SU-DHL-6 (cell line): ENCODE measurements around the gene PHACTR3.

Experiments
- H2AFZ ChIP-seq: fragments of 200-600 bp; sonication (generic); 2 replicates; pipeline ENCODE4 v1.6.1; 2014; ENCODE audit warnings: low read depth, mild to moderate bottlenecking, moderate library complexity, mixed read lengths, antibody characterized with exemption, low read length; ENCODE audit not compliant: severe bottlenecking
- H3F3A ChIP-seq: fragments of 200-600 bp; shearing (Covaris generic); 2 replicates; pipeline ENCODE4 v1.6.0; 2016; ENCODE audit warnings: antibody characterized with exemption, mild to moderate bottlenecking; ENCODE audit not compliant: insufficient read depth
- H3K27ac ChIP-seq: fragments of 200-600 bp; sonication (generic); 2 replicates; pipeline ENCODE4 v1.5.1; 2016; ENCODE audit warnings: low read depth, mild to moderate bottlenecking, low read length, moderate library complexity, mixed read lengths
- H3K27me3 ChIP-seq: fragments of 200-600 bp; sonication (generic), shearing (Covaris generic); 2 replicates; pipeline ENCODE4 v1.6.0; 2014; ENCODE audit warnings: mild to moderate bottlenecking, low read length
- H3K36me3 ChIP-seq: fragments of 200-600 bp; sonication (generic); 2 replicates; pipeline ENCODE4 v1.6.1; 2014; ENCODE audit warnings: mild to moderate bottlenecking, low read length, mixed read lengths
- H3K4me2 ChIP-seq: fragments of 300-600, 200-600 bp; shearing (Covaris generic), sonication (generic); 2 replicates; pipeline ENCODE4 v1.6.0; 2014; ENCODE audit warnings: low read length, low read depth, mild to moderate bottlenecking; ENCODE audit not compliant: poor library complexity, severe bottlenecking
- H3K4me3 ChIP-seq: fragments of 200-600 bp; sonication (generic); 2 replicates; pipeline ENCODE4 v1.5.1; 2014; ENCODE audit warnings: antibody characterized with exemption, low read length, mild to moderate bottlenecking, mixed read lengths; ENCODE audit not compliant: insufficient read depth, poor library complexity, severe bottlenecking
- H3K79me2 ChIP-seq: fragments of 200-600 bp; sonication (generic); 2 replicates; pipeline ENCODE4 v1.6.1; 2014; ENCODE audit warnings: mild to moderate bottlenecking, low read length, moderate library complexity; ENCODE audit not compliant: insufficient read depth
- H3K9ac ChIP-seq: fragments of 200-600 bp; sonication (generic); 2 replicates; pipeline ENCODE4 v1.7.0; 2014; ENCODE audit warnings: mild to moderate bottlenecking, low read length
- H3K9me2 ChIP-seq: fragments of 200-600 bp; sonication (generic); replicated peaks from 2 replicates; pipeline ENCODE4 v1.6.1; 2014; ENCODE audit warnings: low read length; ENCODE audit not compliant: insufficient read depth
- H3K9me3 ChIP-seq: fragments of 200-600 bp; sonication (generic); 2 replicates; pipeline ENCODE4 v1.6.1; 2014; ENCODE audit warnings: low read length, mixed read lengths; ENCODE audit not compliant: insufficient read depth
- H4K20me1 ChIP-seq: fragments of 200-600 bp; sonication (generic); 2 replicates; pipeline ENCODE4 v1.6.1; 2014; ENCODE audit warnings: low read depth, mild to moderate bottlenecking, antibody characterized with exemption, low read length, moderate library complexity, mixed read lengths
- EZH2phosphoT487 ChIP-seq: fragments of 200-600 bp; sonication (generic), shearing (Covaris generic); conservative IDR thresholded peaks from 2 replicates; pipeline ENCODE4 v1.6.1; 2018; ENCODE audit warnings: mild to moderate bottlenecking, antibody characterized with exemption, low read length, moderate library complexity, mixed read lengths
- TF ChIP-seq, protein P1 (sequence below): fragments of 200-600 bp; sonication (generic); IDR thresholded peaks from one replicate; pipeline ENCODE4 v1.5.1; 2017; ENCODE audit warnings: antibody characterized with exemption, mild to moderate bottlenecking, low read length, moderate library complexity; ENCODE audit not compliant: insufficient read depth, poor library complexity, severe bottlenecking

The PHACTR3 gene

DNA sequence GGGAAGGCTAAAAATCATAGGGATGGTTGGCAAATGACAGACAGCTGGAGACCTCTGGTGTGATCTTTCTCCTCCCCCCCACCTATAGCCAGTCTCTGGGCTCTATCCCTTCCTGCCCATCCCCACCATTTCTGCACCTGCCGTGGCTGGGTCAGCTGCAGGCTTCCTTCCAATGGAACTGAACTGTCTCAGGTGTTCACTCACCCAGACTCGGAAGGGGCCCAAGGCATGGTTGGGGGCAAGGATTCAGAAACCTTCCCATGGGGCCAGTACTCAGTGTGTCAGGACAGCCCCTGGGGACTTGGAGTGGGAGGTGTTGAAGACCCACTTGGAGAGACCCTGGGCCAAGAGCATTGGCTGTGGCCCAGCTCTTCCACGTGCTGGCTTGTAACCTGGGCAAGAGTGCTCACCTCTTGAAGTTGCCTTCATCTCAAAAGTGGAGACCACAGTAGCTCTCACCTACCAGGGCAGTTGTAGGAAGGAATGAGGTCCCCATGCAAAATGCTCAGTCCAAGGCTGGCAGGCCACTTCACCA lies 1.7 kb upstream of the PHACTR3 start:
- no peak overlapping the region for H3K27ac ChIP-seq
- no peak overlapping the region for H2AFZ ChIP-seq
- H3K9me3 ChIP-seq = no peaks in the 10 kb centered on the region
- no peaks in the 10 kb centered on the region for H3F3A ChIP-seq
- no peak overlapping the region for H3K4me2 ChIP-seq
- no peaks in the 10 kb centered on the region for H3K27me3 ChIP-seq
- H4K20me1 ChIP-seq = no peaks in the 10 kb centered on the region
- no peaks in the 10 kb centered on the region for H3K79me2 ChIP-seq
- no peaks in the 10 kb centered on the region for H3K36me3 ChIP-seq
- H3K9me2 ChIP-seq = no peaks in the 10 kb centered on the region
- no peak overlapping the region for H3K9ac ChIP-seq
- H3K4me3 ChIP-seq = no peak overlapping the region
- TF ChIP-seq, protein P1, sequence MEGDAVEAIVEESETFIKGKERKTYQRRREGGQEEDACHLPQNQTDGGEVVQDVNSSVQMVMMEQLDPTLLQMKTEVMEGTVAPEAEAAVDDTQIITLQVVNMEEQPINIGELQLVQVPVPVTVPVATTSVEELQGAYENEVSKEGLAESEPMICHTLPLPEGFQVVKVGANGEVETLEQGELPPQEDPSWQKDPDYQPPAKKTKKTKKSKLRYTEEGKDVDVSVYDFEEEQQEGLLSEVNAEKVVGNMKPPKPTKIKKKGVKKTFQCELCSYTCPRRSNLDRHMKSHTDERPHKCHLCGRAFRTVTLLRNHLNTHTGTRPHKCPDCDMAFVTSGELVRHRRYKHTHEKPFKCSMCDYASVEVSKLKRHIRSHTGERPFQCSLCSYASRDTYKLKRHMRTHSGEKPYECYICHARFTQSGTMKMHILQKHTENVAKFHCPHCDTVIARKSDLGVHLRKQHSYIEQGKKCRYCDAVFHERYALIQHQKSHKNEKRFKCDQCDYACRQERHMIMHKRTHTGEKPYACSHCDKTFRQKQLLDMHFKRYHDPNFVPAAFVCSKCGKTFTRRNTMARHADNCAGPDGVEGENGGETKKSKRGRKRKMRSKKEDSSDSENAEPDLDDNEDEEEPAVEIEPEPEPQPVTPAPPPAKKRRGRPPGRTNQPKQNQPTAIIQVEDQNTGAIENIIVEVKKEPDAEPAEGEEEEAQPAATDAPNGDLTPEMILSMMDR = no peak
- no peak for TF ChIP-seq EZH2phosphoT487

DNA sequence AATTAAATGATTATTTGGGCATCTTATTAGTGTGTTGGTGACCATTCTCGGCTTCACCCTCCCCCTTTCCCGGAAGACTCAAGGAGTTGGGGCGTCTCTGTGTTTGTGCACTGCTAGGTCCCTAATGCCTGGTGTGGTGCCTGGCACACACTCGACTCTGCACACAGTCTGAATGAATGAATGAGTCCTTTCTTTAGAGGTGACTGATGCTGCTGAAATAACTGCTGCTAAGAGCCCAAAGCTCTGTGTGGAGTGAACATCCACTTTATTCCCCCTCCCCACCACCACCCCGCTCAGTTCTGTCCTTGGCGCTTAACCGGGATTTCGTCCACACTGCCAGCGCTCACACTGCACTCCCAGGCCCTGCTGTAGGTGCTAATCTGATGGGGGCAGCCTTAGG lies 1.2 kb upstream of the PHACTR3 start:
- Histone ChIP-seq H3K36me3 (no peaks in the 10 kb centered on the region), H3F3A (no peaks in the 10 kb centered on the region), H3K4me2 (no peak overlapping the region), H2AFZ (no peak overlapping the region), H3K27me3 (no peaks in the 10 kb centered on the region), H3K9me3 (no peaks in the 10 kb centered on the region), H3K79me2 (no peaks in the 10 kb centered on the region), H3K9me2 (no peaks in the 10 kb centered on the region), H3K27ac (no peak overlapping the region), H3K9ac (no peak overlapping the region), H4K20me1 (no peaks in the 10 kb centered on the region), H3K4me3 (no peak overlapping the region)
- TF ChIP-seq, protein P1 = no peak
- no peak for TF ChIP-seq EZH2phosphoT487

DNA sequence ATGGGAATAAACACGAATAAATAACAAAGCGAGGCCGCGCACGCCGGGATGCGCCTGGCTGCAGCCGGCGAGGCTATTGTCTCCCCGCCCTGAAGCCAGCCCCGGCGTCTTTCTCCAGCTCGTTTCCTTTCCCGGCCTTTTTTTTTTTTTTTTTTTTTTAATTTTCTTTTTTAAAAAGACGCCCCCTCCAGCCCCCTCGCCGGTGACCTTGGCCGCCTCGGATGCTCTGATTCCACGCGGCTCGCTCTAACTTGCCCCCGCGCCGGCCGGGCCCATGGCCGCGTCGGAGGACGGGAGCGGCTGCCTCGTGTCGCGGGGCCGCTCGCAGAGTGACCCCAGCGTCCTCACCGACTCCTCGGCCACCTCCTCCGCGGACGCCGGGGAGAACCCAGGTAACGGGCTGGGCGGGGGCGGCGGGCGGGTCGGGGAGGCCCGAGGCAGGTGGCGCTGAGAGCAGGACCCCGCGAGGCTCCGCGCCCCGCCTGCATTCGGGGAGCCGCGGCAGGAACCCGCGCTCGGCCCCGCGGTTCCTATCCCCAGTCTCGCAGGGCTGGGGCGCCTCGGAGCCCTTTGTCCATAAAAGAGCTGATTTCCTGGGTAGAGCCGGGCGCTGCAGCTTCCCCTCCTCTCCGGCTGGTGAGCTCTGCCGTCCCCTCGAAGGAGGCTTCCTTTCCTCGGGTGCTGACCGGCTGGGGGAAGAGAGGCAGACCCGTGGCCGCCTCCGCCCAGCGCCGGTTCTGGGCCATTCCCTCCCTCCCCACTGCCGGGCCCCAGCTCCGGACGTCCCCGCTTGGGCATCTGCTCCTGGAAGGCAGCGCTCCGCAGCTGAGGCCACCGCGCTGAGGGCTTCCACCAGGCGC lies 631 bp downstream of the PHACTR3 start:
- H4K20me1 ChIP-seq = no peaks in the 10 kb centered on the region
- H3K9me2 ChIP-seq = no peaks in the 10 kb centered on the region
- no peaks in the 10 kb centered on the region for H3F3A ChIP-seq
- H3K9ac ChIP-seq = no peak overlapping the region
- no peak overlapping the region for H3K4me2 ChIP-seq
- no peak overlapping the region for H3K27ac ChIP-seq
- no peaks in the 10 kb centered on the region for H3K36me3 ChIP-seq
- H3K4me3 ChIP-seq = no peak overlapping the region
- H3K79me2 ChIP-seq = no peaks in the 10 kb centered on the region
- TF ChIP-seq, protein P1 = no peak
- no peak for TF ChIP-seq EZH2phosphoT487
- no peaks in the 10 kb centered on the region for H3K27me3 ChIP-seq
- no peak overlapping the region for H2AFZ ChIP-seq
- no peaks in the 10 kb centered on the region for H3K9me3 ChIP-seq
